ENCODE measurements around the gene TECPR2.
"Not testable (repeated sequence)": the region's sequence is repeated elsewhere in the genome, so short reads cannot be mapped to it uniquely, and the experiment has no call there.

The TECPR2 gene

GRCh38 chr14:102323102-102323501 is 39.6 kb upstream of the TECPR2 start:
- no peak for DNase-seq
- H3K4me1 Mint-ChIP-seq (ENCODE audit: low read depth): peaks cover 32% of the 10 kb centered on the region
- peak overlapping the region; percentile 34 for H3K27ac Mint-ChIP-seq
- H3K9me3 Mint-ChIP-seq: no peaks in the 10 kb centered on the region
- H3K4me3 Mint-ChIP-seq: no peak overlapping the region
- peaks cover 55% of the 10 kb centered on the region for H3K36me3 Mint-ChIP-seq (ENCODE audit: low read depth)
- H3K27me3 Mint-ChIP-seq: no peaks in the 10 kb centered on the region

DNA sequence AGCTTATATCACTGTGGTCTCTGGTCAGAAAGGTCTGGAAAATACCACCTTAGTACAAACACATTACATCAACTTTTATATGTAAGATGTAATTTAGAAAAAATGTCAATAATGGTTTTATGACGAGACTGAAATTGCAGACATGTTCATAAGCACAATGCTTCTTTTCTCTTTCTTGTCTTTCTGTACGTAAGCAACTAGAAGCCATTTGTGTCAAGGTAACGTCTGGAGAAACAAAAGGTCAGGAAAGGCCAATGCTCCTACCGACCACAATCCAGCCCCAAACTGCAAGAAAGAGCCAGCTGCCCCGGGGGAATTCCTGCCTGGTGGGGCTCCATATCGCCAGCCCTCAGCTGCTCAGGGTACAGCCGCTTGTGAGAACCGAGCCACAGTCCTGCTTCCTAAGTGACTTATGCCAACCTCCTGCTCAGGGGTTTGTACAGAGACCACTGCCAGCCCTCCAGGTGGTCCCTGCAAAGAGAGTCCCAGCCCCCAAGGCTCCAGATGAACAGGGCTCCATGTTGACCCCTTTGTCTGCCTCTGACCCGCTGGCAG is 36.9 kb upstream of the TECPR2 start:
- no peaks in the 10 kb centered on the region for H3K27me3 Mint-ChIP-seq
- peaks cover 47% of the 10 kb centered on the region for H3K36me3 Mint-ChIP-seq (ENCODE audit: low read depth)
- H3K4me3 Mint-ChIP-seq: no peak overlapping the region
- H3K4me1 Mint-ChIP-seq (ENCODE audit: low read depth): peaks cover 16% of the 10 kb centered on the region
- no peak for DNase-seq
- peak overlapping the region; percentile 18 for H3K27ac Mint-ChIP-seq
- no peaks in the 10 kb centered on the region for H3K9me3 Mint-ChIP-seq

GRCh38 chr14:102326583-102326982 is 36.2 kb upstream of the TECPR2 start:
- no peaks in the 10 kb centered on the region for H3K9me3 Mint-ChIP-seq
- peaks cover 46% of the 10 kb centered on the region for H3K36me3 Mint-ChIP-seq (ENCODE audit: low read depth)
- H3K27ac Mint-ChIP-seq: no peak overlapping the region
- peaks cover 9% of the 10 kb centered on the region for H3K4me1 Mint-ChIP-seq (ENCODE audit: low read depth)
- H3K27me3 Mint-ChIP-seq: no peaks in the 10 kb centered on the region
- DNase-seq: no peak
- H3K4me3 Mint-ChIP-seq: no peak overlapping the region

DNA sequence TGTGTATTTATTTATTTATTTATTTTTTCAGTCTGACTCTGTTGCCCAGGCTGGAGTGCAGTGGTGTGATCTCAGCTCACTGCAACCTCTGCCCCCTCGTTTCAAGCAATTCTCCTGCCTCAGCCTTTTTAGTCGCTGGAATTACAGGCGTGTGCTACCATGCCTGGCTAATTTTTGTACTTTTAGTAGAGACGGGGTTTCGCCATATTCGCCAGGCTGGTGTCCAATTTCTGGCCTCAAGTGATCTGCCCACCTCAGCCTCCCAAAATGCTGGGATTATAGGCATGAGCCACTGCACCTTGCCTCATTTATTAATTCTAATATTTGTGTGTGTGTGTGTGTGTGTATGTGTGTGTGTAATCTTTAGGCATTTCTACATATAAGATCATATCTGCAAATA is 33.4 kb upstream of the TECPR2 start:
- H3K27me3 Mint-ChIP-seq; DNase-seq; H3K4me3 Mint-ChIP-seq; H3K4me1 Mint-ChIP-seq (ENCODE audit: low read depth); H3K27ac Mint-ChIP-seq; H3K9me3 Mint-ChIP-seq: not testable (repeated sequence)
- peaks cover 49% of the 10 kb centered on the region for H3K36me3 Mint-ChIP-seq (ENCODE audit: low read depth)

DNA sequence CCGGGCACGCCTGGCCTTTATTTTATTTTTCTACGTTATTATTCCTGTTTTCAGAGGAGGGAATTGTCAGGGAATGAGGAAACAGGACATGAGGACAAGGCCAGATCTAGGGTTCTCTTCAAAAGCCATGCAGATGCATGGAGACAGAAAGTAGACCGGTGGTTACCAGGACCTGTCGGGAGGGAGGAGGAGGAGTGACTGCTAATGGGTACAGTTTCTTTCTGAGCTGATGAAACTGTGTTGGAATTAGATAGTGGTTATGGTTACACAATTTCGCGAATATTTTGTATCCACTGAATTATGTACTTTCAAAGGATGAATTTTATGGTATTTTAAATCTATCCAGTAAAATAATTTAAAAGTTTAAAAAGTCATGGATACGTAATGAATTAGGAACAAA is 31.9 kb upstream of the TECPR2 start:
- H3K4me3 Mint-ChIP-seq: no peak overlapping the region
- peaks cover 51% of the 10 kb centered on the region for H3K36me3 Mint-ChIP-seq (ENCODE audit: low read depth)
- H3K9me3 Mint-ChIP-seq: no peaks in the 10 kb centered on the region
- no peaks in the 10 kb centered on the region for H3K27me3 Mint-ChIP-seq
- no peak for DNase-seq
- no peak overlapping the region for H3K27ac Mint-ChIP-seq
- H3K4me1 Mint-ChIP-seq (ENCODE audit: low read depth): no peaks in the 10 kb centered on the region

DNA sequence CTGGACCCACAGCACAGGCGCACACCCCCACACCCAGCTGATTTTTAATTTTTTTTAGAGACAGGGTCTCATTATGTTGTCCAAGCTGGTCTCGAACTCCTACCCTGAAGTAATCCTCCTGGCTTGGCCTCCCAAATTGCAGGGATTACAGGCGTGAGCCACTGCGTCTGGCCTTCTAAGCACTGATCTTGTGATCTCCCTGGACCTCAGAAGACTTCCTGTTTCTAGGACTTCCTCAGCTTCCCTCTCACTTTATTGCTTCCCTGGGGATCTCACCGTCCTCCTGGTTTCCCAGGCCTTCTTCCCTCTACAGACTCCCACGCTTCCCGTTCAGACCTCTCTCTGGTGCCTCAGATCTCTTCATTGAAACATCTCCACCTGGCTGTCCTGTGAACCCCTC is 29.4 kb upstream of the TECPR2 start:
- H3K4me1 Mint-ChIP-seq (ENCODE audit: low read depth): no peaks in the 10 kb centered on the region
- DNase-seq: no peak
- H3K4me3 Mint-ChIP-seq: no peak overlapping the region
- H3K9me3 Mint-ChIP-seq: no peaks in the 10 kb centered on the region
- H3K36me3 Mint-ChIP-seq (ENCODE audit: low read depth): peaks cover 62% of the 10 kb centered on the region
- no peaks in the 10 kb centered on the region for H3K27me3 Mint-ChIP-seq
- no peak overlapping the region for H3K27ac Mint-ChIP-seq

DNA sequence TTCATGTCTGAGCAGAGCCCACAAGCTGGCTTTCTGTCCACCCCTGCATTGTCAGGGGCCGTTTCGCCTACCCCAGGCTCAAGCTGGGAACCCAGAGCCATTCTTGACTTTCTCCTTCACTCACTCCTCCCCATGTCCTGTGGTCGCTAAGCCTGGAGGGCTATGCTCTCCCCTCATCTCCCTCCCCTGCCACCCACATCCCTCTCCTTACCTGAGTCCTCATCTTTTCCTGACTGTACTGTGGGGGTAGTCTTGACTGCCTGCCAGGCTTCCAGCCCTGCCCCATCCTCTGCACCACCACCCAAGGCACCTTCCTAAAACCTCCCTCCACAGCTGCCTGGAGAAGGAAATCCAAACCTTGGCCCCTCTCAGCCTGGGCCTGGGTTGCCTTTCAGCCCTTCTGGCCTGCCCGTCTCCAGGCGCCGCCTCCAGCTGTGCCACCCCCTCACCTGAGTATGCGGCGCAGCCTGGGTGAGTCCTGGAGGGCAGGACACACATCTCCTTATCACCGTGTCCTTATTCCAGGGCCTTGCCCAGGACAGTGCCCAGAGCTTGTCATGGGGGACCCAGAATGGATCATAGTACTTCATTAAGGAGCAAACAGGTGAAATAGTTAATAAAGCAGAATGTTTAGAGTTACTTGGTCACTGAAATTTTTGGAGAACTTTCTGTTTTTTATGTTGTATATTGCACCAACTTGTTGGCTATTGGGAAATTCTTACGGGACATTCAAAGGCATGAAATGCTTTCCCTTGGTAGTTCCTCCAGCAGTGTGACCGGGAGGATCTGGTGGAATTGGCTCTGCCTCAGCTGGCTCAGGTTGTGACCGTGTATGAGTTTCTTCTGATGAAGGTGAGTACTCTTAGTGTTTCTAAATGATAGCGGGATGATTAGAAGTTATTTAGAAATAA is 28.7 kb upstream of the TECPR2 start:
- no peaks in the 10 kb centered on the region for H3K27me3 Mint-ChIP-seq
- H3K4me1 Mint-ChIP-seq (ENCODE audit: low read depth): no peaks in the 10 kb centered on the region
- DNase-seq: no peak
- H3K4me3 Mint-ChIP-seq: no peak overlapping the region
- no peaks in the 10 kb centered on the region for H3K9me3 Mint-ChIP-seq
- H3K27ac Mint-ChIP-seq: no peak overlapping the region
- H3K36me3 Mint-ChIP-seq (ENCODE audit: low read depth): peaks cover 69% of the 10 kb centered on the region

GRCh38 chr14:102335163-102335562 is 27.6 kb upstream of the TECPR2 start:
- H3K4me1 Mint-ChIP-seq (ENCODE audit: low read depth): no peaks in the 10 kb centered on the region
- DNase-seq: no peak
- H3K36me3 Mint-ChIP-seq (ENCODE audit: low read depth): peaks cover 74% of the 10 kb centered on the region
- no peaks in the 10 kb centered on the region for H3K27me3 Mint-ChIP-seq
- H3K27ac Mint-ChIP-seq: no peak overlapping the region
- H3K9me3 Mint-ChIP-seq: no peaks in the 10 kb centered on the region
- no peak overlapping the region for H3K4me3 Mint-ChIP-seq

DNA sequence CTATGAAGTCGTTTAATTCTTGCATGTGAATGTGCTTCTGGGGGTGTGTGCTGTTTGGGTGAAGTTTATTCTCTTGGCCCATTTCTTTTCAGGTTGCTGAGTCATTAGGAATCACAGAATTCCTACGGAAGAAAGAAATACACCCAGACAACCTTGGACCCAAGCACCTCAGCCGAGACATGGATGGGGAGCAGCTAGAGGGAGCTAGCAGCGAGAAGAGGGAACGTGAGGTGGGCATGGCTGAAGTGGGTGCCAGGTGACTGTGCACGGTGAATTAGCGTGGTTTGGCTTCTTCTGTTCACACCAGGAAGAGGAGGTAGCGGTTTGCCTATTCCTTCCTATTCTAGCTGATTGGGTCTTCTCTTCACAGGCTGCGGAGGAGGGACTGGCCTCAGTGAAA is 24.0 kb upstream of the TECPR2 start:
- H3K27ac Mint-ChIP-seq: peak overlapping the region; percentile 13
- peaks cover 83% of the 10 kb centered on the region for H3K36me3 Mint-ChIP-seq (ENCODE audit: low read depth)
- H3K9me3 Mint-ChIP-seq: no peaks in the 10 kb centered on the region
- no peak for DNase-seq
- H3K4me1 Mint-ChIP-seq (ENCODE audit: low read depth): no peaks in the 10 kb centered on the region
- no peaks in the 10 kb centered on the region for H3K27me3 Mint-ChIP-seq
- H3K4me3 Mint-ChIP-seq: no peak overlapping the region

GRCh38 chr14:102341566-102341965 is 21.2 kb upstream of the TECPR2 start:
- Mint-ChIP-seq H3K9me3 (no peaks in the 10 kb centered on the region), H3K27ac (no peak overlapping the region), H3K4me3 (no peak overlapping the region), H3K27me3 (no peaks in the 10 kb centered on the region), H3K36me3 (ENCODE audit: low read depth) (peaks cover 79% of the 10 kb centered on the region), H3K4me1 (ENCODE audit: low read depth) (no peaks in the 10 kb centered on the region)
- DNase-seq: no peak

DNA sequence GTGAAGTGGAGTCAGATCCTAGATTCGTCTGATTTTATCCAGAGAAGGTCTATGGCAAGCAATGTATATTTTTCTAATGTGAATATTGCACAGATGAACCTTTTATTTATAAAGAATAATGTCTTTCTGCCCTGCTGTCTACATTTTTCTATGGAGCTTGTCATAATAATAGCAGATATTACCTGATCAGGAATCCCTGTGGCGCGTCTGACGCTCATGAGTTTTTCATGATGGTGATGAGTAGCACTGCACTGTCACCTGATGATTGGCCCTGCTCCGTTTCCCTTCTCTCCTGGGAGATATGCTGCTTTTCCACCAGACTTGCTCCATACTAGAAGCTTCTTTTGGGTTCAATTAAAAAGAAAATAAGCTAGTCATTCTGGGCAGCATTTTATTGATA is 20.5 kb upstream of the TECPR2 start:
- Mint-ChIP-seq H3K27ac (no peak overlapping the region), H3K4me3 (no peak overlapping the region), H3K9me3 (no peaks in the 10 kb centered on the region), H3K4me1 (ENCODE audit: low read depth) (no peaks in the 10 kb centered on the region), H3K36me3 (ENCODE audit: low read depth) (peaks cover 81% of the 10 kb centered on the region), H3K27me3 (no peaks in the 10 kb centered on the region)
- no peak for DNase-seq

DNA sequence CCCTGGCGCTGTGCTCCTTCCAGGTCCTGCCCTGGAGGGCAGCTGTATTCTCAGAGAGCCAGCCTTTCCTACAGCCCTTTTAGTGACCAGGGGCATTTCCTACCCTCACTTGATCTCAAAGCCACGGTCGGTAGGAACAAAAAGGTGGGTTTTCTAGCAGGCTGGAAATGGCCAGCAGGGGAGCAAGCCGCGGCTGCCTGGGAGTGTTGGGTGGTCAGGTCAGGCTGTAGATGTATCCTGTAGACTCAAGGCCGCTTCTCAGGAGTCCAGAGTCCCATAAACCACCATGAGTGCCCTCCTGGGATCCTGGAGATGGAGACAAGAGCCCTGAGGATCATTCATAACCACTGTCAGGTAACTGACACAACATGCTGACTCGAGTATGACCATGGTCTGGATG is 18.7 kb upstream of the TECPR2 start:
- Mint-ChIP-seq H3K4me1 (ENCODE audit: low read depth) (no peaks in the 10 kb centered on the region), H3K27me3 (no peaks in the 10 kb centered on the region), H3K9me3 (no peaks in the 10 kb centered on the region)

DNA sequence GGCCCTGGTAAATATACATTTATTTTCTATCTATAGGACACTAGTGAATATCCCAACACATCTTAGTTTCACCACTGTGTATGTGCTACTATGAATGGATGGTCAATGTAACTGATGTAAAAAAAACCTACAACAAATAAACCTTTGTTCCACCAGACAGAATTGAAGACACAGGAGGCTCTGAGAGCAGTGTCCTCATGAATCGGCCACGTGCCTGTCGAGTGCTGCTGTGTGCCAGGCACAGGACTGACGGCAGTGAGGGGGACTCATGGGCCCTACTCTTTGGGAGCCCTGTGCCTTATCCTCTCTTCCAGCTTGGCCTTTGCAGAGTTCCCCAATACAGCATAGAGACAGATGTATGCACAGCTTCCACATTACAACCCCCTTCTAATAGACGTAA is 18.3 kb upstream of the TECPR2 start:
- Mint-ChIP-seq H3K27me3 (no peaks in the 10 kb centered on the region), H3K36me3 (ENCODE audit: low read depth) (peaks cover 84% of the 10 kb centered on the region), H3K9me3 (no peaks in the 10 kb centered on the region), H3K27ac (no peak overlapping the region), H3K4me1 (ENCODE audit: low read depth) (no peaks in the 10 kb centered on the region), H3K4me3 (no peak overlapping the region)
- no peak for DNase-seq

More for the DNA sequence above, 18.7 kb upstream of the TECPR2 start:
- no peak for DNase-seq
- H3K4me3 Mint-ChIP-seq: no peak overlapping the region
- peaks cover 82% of the 10 kb centered on the region for H3K36me3 Mint-ChIP-seq (ENCODE audit: low read depth)
- no peak overlapping the region for H3K27ac Mint-ChIP-seq

GRCh38 chr14:102345232-102345631 is 17.5 kb upstream of the TECPR2 start:
- H3K4me1 Mint-ChIP-seq (ENCODE audit: low read depth): no peaks in the 10 kb centered on the region
- H3K4me3 Mint-ChIP-seq: no peak overlapping the region
- peak overlapping the region; percentile 24 for H3K27ac Mint-ChIP-seq

GRCh38 chr14:102346645-102347044 is 16.1 kb upstream of the TECPR2 start:
- Mint-ChIP-seq H3K27me3 (no peaks in the 10 kb centered on the region), H3K4me1 (ENCODE audit: low read depth) (no peaks in the 10 kb centered on the region), H3K4me3 (no peak overlapping the region), H3K36me3 (ENCODE audit: low read depth) (peaks cover 88% of the 10 kb centered on the region), H3K27ac (no peak overlapping the region), H3K9me3 (no peaks in the 10 kb centered on the region)
- DNase-seq: no peak

More at GRCh38 chr14:102345232-102345631, 17.5 kb upstream of the TECPR2 start:
- DNase-seq: no peak
- Mint-ChIP-seq H3K9me3 (no peaks in the 10 kb centered on the region), H3K27me3 (no peaks in the 10 kb centered on the region), H3K36me3 (ENCODE audit: low read depth) (peaks cover 89% of the 10 kb centered on the region)
